ENCODE data around the gene IQSEC1.

The IQSEC1 gene

GRCh38 chr3:13054341-13055285, 18.6 kb downstream of the IQSEC1 start:
- no peak for TF ChIP-seq SIN3A (IDR thresholded peaks at IDR 0.05; ENCODE audit: borderline replicate concordance, insufficient read depth, low read length)
- TF ChIP-seq FOXP2 (optimal IDR thresholded peaks at IDR 0.05; ENCODE audit: borderline replicate concordance, extremely low read depth, extremely low read length, insufficient read depth) = no peak
- no peak for TF ChIP-seq TAF1 (IDR thresholded peaks at IDR 0.05; ENCODE audit: borderline replicate concordance, insufficient read depth, low read length)
- no peak for TF ChIP-seq POLR2AphosphoS5 (IDR thresholded peaks at IDR 0.05; ENCODE audit: low read depth, low read length)
- TF ChIP-seq REST (IDR thresholded peaks at IDR 0.05; ENCODE audit: insufficient read depth in 1 of 2, low read depth in 2 of 2, low read length in 2 of 2) = no peak

- no peak for TF ChIP-seq FOXP2 (optimal IDR thresholded peaks at IDR 0.05; ENCODE audit: borderline replicate concordance, extremely low read depth, extremely low read length, insufficient read depth)
- no peak for TF ChIP-seq TAF1 (IDR thresholded peaks at IDR 0.05; ENCODE audit: borderline replicate concordance, insufficient read depth, low read length)
- no peak for TF ChIP-seq POLR2AphosphoS5 (IDR thresholded peaks at IDR 0.05; ENCODE audit: low read depth, low read length)
- no peak for TF ChIP-seq REST (IDR thresholded peaks at IDR 0.05; ENCODE audit: insufficient read depth in 1 of 2, low read depth in 2 of 2, low read length in 2 of 2)
- no peak for TF ChIP-seq SIN3A (IDR thresholded peaks at IDR 0.05; ENCODE audit: borderline replicate concordance, insufficient read depth, low read length)
These were observed 19.3 kb downstream of the IQSEC1 start for GRCh38 chr3:13053893-13054292.

- TF ChIP-seq TAF1 (IDR thresholded peaks at IDR 0.05; ENCODE audit: borderline replicate concordance, insufficient read depth, low read length) = no peak
These were observed 19.8 kb downstream of the IQSEC1 start for GRCh38 chr3:13053420-13053819.

- no peak for TF ChIP-seq SIN3A (IDR thresholded peaks at IDR 0.05; ENCODE audit: borderline replicate concordance, insufficient read depth, low read length)
- no peak for TF ChIP-seq REST (IDR thresholded peaks at IDR 0.05; ENCODE audit: insufficient read depth in 1 of 2, low read depth in 2 of 2, low read length in 2 of 2)
- TF ChIP-seq FOXP2 (optimal IDR thresholded peaks at IDR 0.05; ENCODE audit: borderline replicate concordance, extremely low read depth, extremely low read length, insufficient read depth) = no peak
- no peak for TF ChIP-seq POLR2AphosphoS5 (IDR thresholded peaks at IDR 0.05; ENCODE audit: low read depth, low read length)
- TF ChIP-seq TAF1 (IDR thresholded peaks at IDR 0.05; ENCODE audit: borderline replicate concordance, insufficient read depth, low read length) = no peak
These were observed 20.9 kb downstream of the IQSEC1 start for GRCh38 chr3:13052191-13052820.

- TF ChIP-seq TAF1 (IDR thresholded peaks at IDR 0.05; ENCODE audit: borderline replicate concordance, insufficient read depth, low read length) (no peak), SIN3A (IDR thresholded peaks at IDR 0.05; ENCODE audit: borderline replicate concordance, insufficient read depth, low read length) (no peak), FOXP2 (optimal IDR thresholded peaks at IDR 0.05; ENCODE audit: borderline replicate concordance, extremely low read depth, extremely low read length, insufficient read depth) (no peak), POLR2AphosphoS5 (IDR thresholded peaks at IDR 0.05; ENCODE audit: low read depth, low read length) (no peak), REST (IDR thresholded peaks at IDR 0.05; ENCODE audit: insufficient read depth in 1 of 2, low read depth in 2 of 2, low read length in 2 of 2) (no peak)
These were observed 21.6 kb downstream of the IQSEC1 start for GRCh38 chr3:13051581-13051980.
